ENCODE results near the gene VPS52. TPM values are rescaled to one million over a fixed set of nuclear protein-coding genes. Genes with fewer than 3 reads are reported as not detected.
A peak's percentile ranks its signal among the peaks of the same experiment; 100 is the strongest.

The VPS52 gene
- total and polyA plus RNA-seq, 9 of the 15 experiments (the other 6 are each of a cell fraction or from before 2014, with no cell fraction given) = 24.4 to 103 (median 40.2) TPM

- TF ChIP-seq CHAMP1 (IDR thresholded peaks at IDR 0.05) (no peak), POLR2AphosphoS5 (IDR thresholded peaks at IDR 0.05; ENCODE audit: control insufficient read depth, insufficient read depth, low read depth, low read length) (peak; percentile 79), TAF7 (tag; IDR thresholded peaks at IDR 0.05) (no peak), DEAF1 (CRISPR knock-in tag; IDR thresholded peaks at IDR 0.05) (peak; percentile 79), TSHZ1 (CRISPR knock-in tag; IDR thresholded peaks at IDR 0.05) (no peak), DNMT1 (IDR thresholded peaks at IDR 0.05) (no peak), ZNF280B (CRISPR knock-in tag; IDR thresholded peaks at IDR 0.05) (no peak), CEBPZ (IDR thresholded peaks at IDR 0.05; ENCODE audit: borderline replicate concordance, low read depth, low read length) (no peak), ZNF431 (CRISPR knock-in tag; IDR thresholded peaks at IDR 0.05) (no peak), ID3 (CRISPR knock-in tag; IDR thresholded peaks at IDR 0.05) (no peak), ID3 (tag; IDR thresholded peaks at IDR 0.05) (peak; percentile 80; the same call in 1 of the 2 replicates), L3MBTL2 (IDR thresholded peaks at IDR 0.05) (no peak), EWSR1 (IDR thresholded peaks at IDR 0.05; ENCODE audit: borderline replicate concordance, low read depth, partially characterized antibody) (no peak), HSF4 (CRISPR knock-in tag; IDR thresholded peaks at IDR 0.05; ENCODE audit: borderline replicate concordance) (no peak)
These were observed 8.4 kb upstream of the VPS52 start (continued) for GRCh38 chr6:33279971-33280511.
